Measurements from ENCODE around the gene TRIP12. TPM values are rescaled to one million over a fixed set of nuclear protein-coding genes. Genes with fewer than 3 reads are reported as not detected.

The TRIP12 gene
- total RNA-seq, 1 experiment from 2014 or later = 175 TPM

- H3K27me3 ChIP-seq (ENCODE audit: insufficient read depth, low read length) = no peaks in the 10 kb centered on the region
- no peak for ATAC-seq
- peaks cover 57% of the 10 kb centered on the region for H3K79me2 ChIP-seq (ENCODE audit: insufficient read depth, low read length)
- CTCF ChIA-PET = no interaction called here
- DNase-seq (ENCODE audit: low read depth, low spot score) = no peak
- intact Hi-C loops (cut with micrococcal nuclease) = no loop called here
- peaks cover 12% of the 10 kb centered on the region; the same call in 1 of the 2 replicates for H4K20me1 ChIP-seq (ENCODE audit: insufficient read depth)
- H3K9me3 ChIP-seq (ENCODE audit: control insufficient read depth in 1 of 2, insufficient read depth in 1 of 2, low read depth in 1 of 2, low read length in 2 of 2) = no peaks in the 10 kb centered on the region
- RAD21 ChIA-PET (ENCODE audit: low non-redundant PET in 1 of 2, low total read pairs in 2 of 2, uncharacterized antibody in 2 of 2, unreplicated experiment in 2 of 2) = no interaction called here
- H3K4me1 ChIP-seq (ENCODE audit: control insufficient read depth in 1 of 2, insufficient read depth in 2 of 2, low read length in 2 of 2) = no peaks in the 10 kb centered on the region
- H3K4me3 ChIP-seq (replicated peaks in 1 of 2; ENCODE audit: low read depth in 1 of 2, low read length in 2 of 2) = no peak overlapping the region
- no peak for TF ChIP-seq RAD21 (IDR thresholded peaks at IDR 0.05; ENCODE audit: low read depth)
- no peak for TF ChIP-seq CTCF (IDR thresholded peaks at IDR 0.05 in 2 of 3, conservative IDR thresholded peaks at IDR 0.05 in 1 of 3; ENCODE audit: borderline replicate concordance in 1 of 3, insufficient read depth in 1 of 3, low read depth in 2 of 3, low read length in 2 of 3)
- no peak for TF ChIP-seq ZNF274 (IDR thresholded peaks at IDR 0.05; ENCODE audit: low read depth, low read length)
- no peak for TF ChIP-seq SP1 (IDR thresholded peaks at IDR 0.05; ENCODE audit: low read depth)
- no peak for TF ChIP-seq JUND (IDR thresholded peaks at IDR 0.05)
- TF ChIP-seq SIN3A (IDR thresholded peaks at IDR 0.05; ENCODE audit: low read depth) = no peak
- no peak for TF ChIP-seq ZBTB33 (IDR thresholded peaks at IDR 0.05; ENCODE audit: extremely low read depth, insufficient replicate concordance, low read length)
- no peak for TF ChIP-seq ZFX (IDR thresholded peaks at IDR 0.05)
- no peak for TF ChIP-seq REST (IDR thresholded peaks at IDR 0.05; ENCODE audit: low read depth)
- no peak for TF ChIP-seq CBX3 (IDR thresholded peaks at IDR 0.05; ENCODE audit: low read depth)
- TF ChIP-seq TCF7L2 (IDR thresholded peaks at IDR 0.05; ENCODE audit: borderline replicate concordance, extremely low read depth, insufficient read depth, insufficient read length) = no peak
- no peak for TF ChIP-seq EGR1 (IDR thresholded peaks at IDR 0.05; ENCODE audit: low read depth)
- no peak for TF ChIP-seq MAX (IDR thresholded peaks at IDR 0.05)
- TF ChIP-seq SRF (IDR thresholded peaks at IDR 0.05; ENCODE audit: low read depth) = no peak
- no peak for TF ChIP-seq ELF1 (IDR thresholded peaks at IDR 0.05; ENCODE audit: borderline replicate concordance, low read depth)
- no peak for TF ChIP-seq POLR2AphosphoS5 (IDR thresholded peaks at IDR 0.05; ENCODE audit: low read depth, low read length)
- POLR2A ChIA-PET = no interaction called here
- no peak overlapping the region for H3K9ac ChIP-seq (ENCODE audit: low read length)
- no peak overlapping the region for H2AFZ ChIP-seq (ENCODE audit: low read depth, low read length, poor library complexity, severe bottlenecking)
- H3K27ac ChIP-seq (ENCODE audit: low read depth, low read length) = no peak overlapping the region
- peaks cover 5 to 10% of the 10 kb centered on the region in 2 experiments; a peak in 1 of 4 replicates for H3K36me3 ChIP-seq (ENCODE audit: control insufficient read depth in 1 of 2, insufficient read depth in 2 of 2, low read length in 2 of 2)
- H3K9me2 ChIP-seq (ENCODE audit: insufficient read depth) = no peaks in the 10 kb centered on the region
- no peak overlapping the region for H3K4me2 ChIP-seq (ENCODE audit: low read length)
- BruUV-seq (replicated peaks) = no TSS peak
Observed at GRCh38 chr2:229858351-229858750, 63.5 kb downstream of the TRIP12 start.
